Cardiac muscle cell (in vitro differentiated cells and primary cell): ENCODE results near the gene ARHGEF25. TPM values are rescaled to one million over a fixed set of nuclear protein-coding genes. Genes with fewer than 3 reads are reported as not detected.
"Not testable (repeated sequence)": the region's sequence is repeated elsewhere in the genome, so short reads cannot be mapped to it uniquely, and the experiment has no call there.

Source experiments
- DNase-seq, 2 donors: peaks; one replicate each; pipeline versions ENCODE4 v3.0.0 to v3.0.0-alpha.2; 2010 to 2017; ENCODE audit warnings: low read depth in 1 of 2, low spot score in 1 of 2
- H3K27ac ChIP-seq: fragments of 200-600 bp; sonication (generic); 2 replicates; pipeline ENCODE4 v1.5.1; 2016
- H3K27me3 ChIP-seq: fragments of 200-600 bp; sonication (generic); 2 replicates; pipeline ENCODE4 v1.6.0; 2016; ENCODE audit warnings: control low read depth
- H3K36me3 ChIP-seq: fragments of 200-600 bp; sonication (generic); 2 replicates; pipeline ENCODE4 v1.5.1; 2016; ENCODE audit warnings: control low read depth
- H3K4me1 ChIP-seq: fragments of 200-600 bp; sonication (generic); 2 replicates; pipeline ENCODE4 v1.8.1; 2017; ENCODE audit warnings: low read depth, mild to moderate bottlenecking, mixed run types
- H3K4me3 ChIP-seq: fragments of 200-600 bp; sonication (generic); 2 replicates; pipeline ENCODE4 v1.5.1; 2016; ENCODE audit warnings: mild to moderate bottlenecking
- H3K9me3 ChIP-seq: fragments of 200-600 bp; sonication (generic); 2 replicates; pipeline ENCODE4 v1.5.1; 2017; ENCODE audit warnings: low read depth, mild to moderate bottlenecking, control low read depth
- polyA plus RNA-seq: library from polyadenylated mRNA; unstranded; fragments of >200 nt; fragmentation: Nextera tagmentation; extraction: Ambion mirVana; gene quantifications from 2 replicates; pipeline ENCODE4 v1.2.1, GENCODE V29; 2016
- total RNA-seq: library from RNA; depleted of rRNA; stranded (reverse); fragments of >200 nt; gene quantifications from 2 replicates; pipeline ENCODE4 v1.2.3, GENCODE V29; 2016
- TF ChIP-seq, protein P1 (sequence below): IDR thresholded peaks from 2 replicates; pipeline ENCODE4 v1.5.1; 2012; ENCODE audit warnings: low read depth, mild to moderate bottlenecking, low read length

Gene ARHGEF25
- 22.3 and 38.6 TPM in 2 replicates for total RNA-seq
- polyA plus RNA-seq: 2.0 and 3.5 TPM in 2 replicates

DNA sequence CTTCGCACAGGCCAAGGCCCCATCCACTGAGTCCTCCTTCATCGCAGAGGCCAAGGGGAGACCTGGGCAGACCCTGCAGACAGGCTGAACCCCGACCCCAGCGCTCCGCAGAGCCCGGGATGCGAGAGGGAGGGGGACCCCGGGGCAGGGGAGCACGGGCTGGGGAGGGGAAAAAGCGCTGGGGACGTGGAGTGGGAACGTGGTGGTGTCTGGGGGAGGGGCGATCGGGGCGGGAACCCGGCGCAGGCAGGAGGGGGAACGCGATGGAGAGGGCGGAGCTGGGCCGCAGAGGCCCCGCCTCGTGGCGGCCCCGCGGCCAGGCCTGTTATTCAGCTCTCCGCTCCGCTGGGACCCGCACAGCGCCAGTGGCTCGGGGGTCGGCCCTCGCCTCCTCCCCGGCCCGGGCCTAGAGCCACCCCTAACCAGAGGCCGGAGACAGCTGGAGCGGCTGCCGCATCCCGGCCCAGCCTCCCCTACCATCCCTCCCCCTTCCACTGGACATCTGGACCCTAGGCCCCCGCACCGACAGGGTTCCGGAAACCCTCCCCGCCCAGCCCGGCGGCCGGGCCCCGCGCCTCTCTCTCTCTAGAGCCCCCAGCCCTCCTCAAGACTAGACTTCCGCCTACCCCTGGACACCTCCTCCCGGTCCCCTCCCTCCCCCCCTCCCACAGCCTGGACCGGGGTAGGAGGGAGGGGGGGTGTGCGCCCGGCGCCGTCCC lies at the start of gene ARHGEF25:
Gene ARHGEF25, plus strand, starts transcription at position 328 of the 719 bp plus-strand sequence. CDS start 460 bp downstream, outside the sequence.
- DNase-seq: peak; percentile 73 to 78
- Histone ChIP-seq H3K27ac (no peak within 1 kb of the TSS), H3K36me3 (no peaks in the 10 kb centered on the region), H3K4me3 (peak within 1 kb of the TSS; percentile 42), H3K27me3 (peaks cover 20% of the 10 kb centered on the region), H3K4me1 (peaks cover 4% of the 10 kb centered on the region), H3K9me3 (no peaks in the 10 kb centered on the region)
- TF ChIP-seq, protein P1, sequence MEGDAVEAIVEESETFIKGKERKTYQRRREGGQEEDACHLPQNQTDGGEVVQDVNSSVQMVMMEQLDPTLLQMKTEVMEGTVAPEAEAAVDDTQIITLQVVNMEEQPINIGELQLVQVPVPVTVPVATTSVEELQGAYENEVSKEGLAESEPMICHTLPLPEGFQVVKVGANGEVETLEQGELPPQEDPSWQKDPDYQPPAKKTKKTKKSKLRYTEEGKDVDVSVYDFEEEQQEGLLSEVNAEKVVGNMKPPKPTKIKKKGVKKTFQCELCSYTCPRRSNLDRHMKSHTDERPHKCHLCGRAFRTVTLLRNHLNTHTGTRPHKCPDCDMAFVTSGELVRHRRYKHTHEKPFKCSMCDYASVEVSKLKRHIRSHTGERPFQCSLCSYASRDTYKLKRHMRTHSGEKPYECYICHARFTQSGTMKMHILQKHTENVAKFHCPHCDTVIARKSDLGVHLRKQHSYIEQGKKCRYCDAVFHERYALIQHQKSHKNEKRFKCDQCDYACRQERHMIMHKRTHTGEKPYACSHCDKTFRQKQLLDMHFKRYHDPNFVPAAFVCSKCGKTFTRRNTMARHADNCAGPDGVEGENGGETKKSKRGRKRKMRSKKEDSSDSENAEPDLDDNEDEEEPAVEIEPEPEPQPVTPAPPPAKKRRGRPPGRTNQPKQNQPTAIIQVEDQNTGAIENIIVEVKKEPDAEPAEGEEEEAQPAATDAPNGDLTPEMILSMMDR: no peak

DNA sequence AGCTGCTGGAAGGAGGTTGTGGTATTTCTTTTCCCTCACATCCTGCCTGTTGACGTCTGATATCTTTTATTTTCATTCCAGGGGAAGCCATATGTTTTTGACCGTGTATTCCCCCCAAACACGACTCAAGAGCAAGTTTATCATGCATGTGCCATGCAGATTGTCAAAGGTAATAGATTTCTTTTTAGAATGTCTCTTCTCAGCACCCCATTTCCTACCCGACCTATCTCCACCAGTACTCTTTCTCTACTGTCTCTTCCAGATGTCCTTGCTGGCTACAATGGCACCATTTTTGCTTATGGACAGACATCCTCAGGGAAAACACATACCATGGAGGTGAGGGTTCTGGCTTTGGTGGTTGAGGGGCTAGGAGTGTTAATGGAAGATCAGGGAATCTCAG lies 47.9 kb upstream of the ARHGEF25 start:
- Histone ChIP-seq H3K27ac (no peak overlapping the region), H3K9me3 (no peaks in the 10 kb centered on the region), H3K4me1 (no peaks in the 10 kb centered on the region), H3K36me3 (no peaks in the 10 kb centered on the region), H3K27me3 (peaks cover 10% of the 10 kb centered on the region), H3K4me3 (no peak overlapping the region)
- TF ChIP-seq, protein P1: no peak
- no peak for DNase-seq

DNA sequence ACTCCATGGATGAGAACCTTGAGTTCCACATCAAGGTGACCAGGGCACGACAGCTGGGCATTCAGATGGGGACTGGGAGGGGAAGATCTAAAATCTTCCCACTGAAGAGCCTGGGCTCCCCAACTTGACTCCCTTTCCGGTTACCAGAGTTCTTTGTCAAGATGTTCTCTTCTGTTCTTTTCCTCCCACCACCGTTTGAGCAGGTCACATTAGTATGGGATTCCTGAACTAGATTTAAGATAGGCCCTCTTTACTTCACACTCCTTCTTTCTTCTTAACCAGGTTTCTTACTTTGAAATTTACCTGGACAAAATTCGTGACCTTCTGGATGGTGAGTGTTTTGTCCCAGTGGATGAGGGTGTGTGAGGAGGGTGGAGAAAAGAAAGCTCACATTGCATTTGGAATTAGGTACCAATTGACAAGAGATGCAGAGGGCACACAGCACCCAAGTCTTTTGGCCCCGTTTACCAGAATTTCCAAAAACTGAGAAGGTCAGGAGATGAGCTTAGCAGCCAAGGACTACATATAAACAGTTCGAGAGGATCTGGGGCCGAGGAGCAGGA lies 47.0 kb upstream of the ARHGEF25 start:
- H3K9me3 ChIP-seq: no peaks in the 10 kb centered on the region
- H3K36me3 ChIP-seq: no peaks in the 10 kb centered on the region
- TF ChIP-seq, protein P1: no peak
- H3K4me3 ChIP-seq: no peak overlapping the region
- H3K27ac ChIP-seq: no peak overlapping the region
- H3K4me1 ChIP-seq: no peaks in the 10 kb centered on the region
- H3K27me3 ChIP-seq: peaks cover 10% of the 10 kb centered on the region
- DNase-seq: no peak

DNA sequence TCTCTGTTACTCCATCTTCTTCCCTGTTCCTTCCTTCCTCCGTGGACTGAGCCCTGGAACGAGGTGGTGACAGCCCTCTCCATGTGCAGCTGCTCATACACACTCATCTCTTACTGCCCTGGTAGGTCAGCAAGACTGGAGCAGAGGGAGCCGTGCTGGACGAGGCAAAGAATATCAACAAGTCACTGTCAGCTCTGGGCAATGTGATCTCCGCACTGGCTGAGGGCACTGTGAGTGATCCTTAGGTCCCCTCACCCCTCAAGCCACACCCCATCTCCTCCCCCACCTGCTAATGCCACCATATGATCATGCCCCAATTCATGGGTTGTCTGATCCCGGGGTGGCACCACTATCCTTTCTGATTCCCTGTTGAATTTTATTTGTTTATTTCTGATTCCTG lies 42.4 kb upstream of the ARHGEF25 start:
- Histone ChIP-seq H3K36me3 (no peaks in the 10 kb centered on the region), H3K4me1 (no peaks in the 10 kb centered on the region), H3K27me3 (no peaks in the 10 kb centered on the region), H3K9me3 (no peaks in the 10 kb centered on the region), H3K27ac (no peak overlapping the region), H3K4me3 (no peak overlapping the region)
- DNase-seq: peak in 1 of 2 donors; percentile 24
- TF ChIP-seq, protein P1: no peak

DNA sequence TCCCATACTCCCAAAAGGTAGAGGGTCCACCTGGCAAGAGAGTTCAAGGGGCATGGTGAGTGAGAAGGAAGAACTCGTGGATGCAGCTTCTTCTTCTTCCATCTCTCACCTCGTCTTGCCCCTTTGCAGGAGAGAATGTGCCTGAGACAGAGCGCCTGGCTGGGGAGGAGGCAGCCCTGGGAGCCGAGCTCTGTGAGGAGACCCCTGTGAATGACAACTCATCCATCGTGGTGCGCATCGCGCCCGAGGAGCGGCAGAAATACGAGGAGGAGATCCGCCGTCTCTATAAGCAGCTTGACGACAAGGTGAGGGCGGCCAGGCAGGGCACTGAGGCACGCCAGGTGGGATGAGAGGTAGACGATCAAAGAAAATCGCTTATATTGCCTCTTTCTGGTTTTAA lies 41.4 kb upstream of the ARHGEF25 start:
- no peak for DNase-seq
- no peaks in the 10 kb centered on the region for H3K4me1 ChIP-seq
- no peaks in the 10 kb centered on the region for H3K27me3 ChIP-seq
- TF ChIP-seq, protein P1: no peak
- no peak overlapping the region for H3K27ac ChIP-seq
- H3K36me3 ChIP-seq: no peaks in the 10 kb centered on the region
- no peaks in the 10 kb centered on the region for H3K9me3 ChIP-seq
- no peak overlapping the region for H3K4me3 ChIP-seq

DNA sequence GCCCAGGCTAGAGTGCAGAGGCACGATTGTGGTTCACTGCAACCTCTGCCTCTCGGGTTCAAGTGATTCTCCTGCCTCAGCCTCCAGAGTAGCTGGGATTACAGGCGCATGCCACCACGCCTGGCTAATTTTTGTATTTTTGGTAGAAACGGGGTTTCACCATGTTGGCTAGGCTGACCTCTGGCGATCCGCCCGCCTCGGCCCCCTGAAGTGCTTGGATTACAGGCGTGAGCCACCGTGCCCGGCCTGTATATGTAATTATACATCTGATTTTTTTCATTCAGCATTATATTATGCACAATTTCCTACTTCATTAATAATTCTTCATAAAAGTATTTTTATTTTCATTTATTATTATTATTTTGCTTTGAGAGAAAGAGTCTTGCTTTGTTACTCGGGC lies 40.8 kb upstream of the ARHGEF25 start:
- H3K27ac ChIP-seq, DNase-seq, H3K4me3 ChIP-seq, H3K36me3 ChIP-seq, H3K4me1 ChIP-seq, H3K9me3 ChIP-seq, H3K27me3 ChIP-seq: not testable (repeated sequence)
